ENCODE measurements around the gene SLBP. TPM values are rescaled to one million over a fixed set of nuclear protein-coding genes. Genes with fewer than 3 reads are reported as not detected.

The SLBP gene
- total RNA-seq, 1 donor from 2014 or later = 45.8 TPM

- peaks cover 30% of the 10 kb centered on the region for H3K4me1 Mint-ChIP-seq
- H3K4me3 Mint-ChIP-seq = peak overlapping the region; percentile 85
- peak in 1 of 2 experiments; percentile 69 for DNase-seq (ENCODE audit: low spot score in 2 of 2, unreplicated experiment in 2 of 2)
- peaks cover 1% of the 10 kb centered on the region for H3K36me3 Mint-ChIP-seq
- H3K27me3 Mint-ChIP-seq (ENCODE audit: low read depth) = no peaks in the 10 kb centered on the region
- no peak for TF ChIP-seq CTCF (IDR thresholded peaks at IDR 0.05; ENCODE audit: unreplicated experiment)
- peak overlapping the region; percentile 96 for H3K27ac Mint-ChIP-seq
- H3K9me3 Mint-ChIP-seq = no peaks in the 10 kb centered on the region
These were observed 8.3 kb upstream of the SLBP start for GRCh38 chr4:1720163-1720983.

- DNase-seq (ENCODE audit: low spot score in 2 of 2, unreplicated experiment in 2 of 2) = no peak
- Mint-ChIP-seq H3K4me3 (peak overlapping the region; percentile 85), H3K27ac (no peak overlapping the region), H3K4me1 (peaks cover 31% of the 10 kb centered on the region), H3K27me3 (ENCODE audit: low read depth) (no peaks in the 10 kb centered on the region), H3K9me3 (no peaks in the 10 kb centered on the region), H3K36me3 (no peaks in the 10 kb centered on the region)
- TF ChIP-seq CTCF (IDR thresholded peaks at IDR 0.05; ENCODE audit: unreplicated experiment) = no peak
These were observed 6.2 kb upstream of the SLBP start for GRCh38 chr4:1718095-1718850.

GRCh38 chr4:1717129-1718094 is 5.3 kb upstream of the SLBP start:
- no peaks in the 10 kb centered on the region for H3K9me3 Mint-ChIP-seq
- H3K27me3 Mint-ChIP-seq (ENCODE audit: low read depth) = no peaks in the 10 kb centered on the region
- peaks cover 27% of the 10 kb centered on the region for H3K4me1 Mint-ChIP-seq
- H3K27ac Mint-ChIP-seq = no peak overlapping the region
- no peaks in the 10 kb centered on the region for H3K36me3 Mint-ChIP-seq
- H3K4me3 Mint-ChIP-seq = no peak overlapping the region
- DNase-seq (ENCODE audit: low spot score in 2 of 2, unreplicated experiment in 2 of 2) = no peak
- no peak for TF ChIP-seq CTCF (IDR thresholded peaks at IDR 0.05; ENCODE audit: unreplicated experiment)

GRCh38 chr4:1716065-1716945 is 4.2 kb upstream of the SLBP start:
- Mint-ChIP-seq H3K4me3 (no peak overlapping the region), H3K27ac (no peak overlapping the region), H3K9me3 (no peaks in the 10 kb centered on the region), H3K27me3 (ENCODE audit: low read depth) (no peaks in the 10 kb centered on the region), H3K4me1 (peaks cover 23% of the 10 kb centered on the region), H3K36me3 (no peaks in the 10 kb centered on the region)
- no peak for DNase-seq (ENCODE audit: low spot score in 2 of 2, unreplicated experiment in 2 of 2)
- TF ChIP-seq CTCF (IDR thresholded peaks at IDR 0.05; ENCODE audit: unreplicated experiment) = no peak
